Spinal cord (tissue), 10 donors: ENCODE results near the gene RFNG. TPM values are rescaled to one million over a fixed set of nuclear protein-coding genes. Genes with fewer than 3 reads are reported as not detected.

Source experiments
- DNase-seq, 6 donors: peaks; one replicate each; pipeline versions ENCODE4 v3.0.0 to v3.0.0-alpha.2; 2013 to 2015; ENCODE audit warnings: low spot score in 6 of 6, low read depth in 4 of 6
- H3K27ac ChIP-seq: one replicate; pipeline ENCODE4 v1.5.1; 2013; ENCODE audit warnings: low read depth, low read length, control low read depth
- H3K27me3 ChIP-seq: one replicate; pipeline ENCODE4 v1.6.1; 2013; ENCODE audit warnings: low read length; ENCODE audit not compliant: control insufficient read depth, insufficient read depth
- H3K36me3 ChIP-seq: one replicate; pipeline ENCODE4 v1.6.1; 2013; ENCODE audit warnings: low read length; ENCODE audit not compliant: control insufficient read depth, insufficient read depth
- H3K4me1 ChIP-seq: one replicate; pipeline ENCODE4 v1.6.1; 2013; ENCODE audit warnings: low read length; ENCODE audit not compliant: control insufficient read depth, insufficient read depth
- H3K4me3 ChIP-seq: one replicate; pipeline ENCODE4 v1.5.1; 2013; ENCODE audit warnings: low read depth, low read length, control low read depth
- H3K9me3 ChIP-seq: one replicate; pipeline ENCODE4 v1.6.1; 2013; ENCODE audit warnings: low read length; ENCODE audit not compliant: control insufficient read depth, insufficient read depth
- WGBS: methylation state at CpG from one replicate; pipeline ENCODE4 v1.1.5; 2013; ENCODE audit warnings: missing lambda C conversion rate; ENCODE audit not compliant: insufficient coverage; 5-methylcytosine and 5-hydroxymethylcytosine counted together
- polyA plus RNA-seq, 2 donors: library from polyadenylated mRNA; unstranded; fragments of 120-200 nt; gene quantifications; one replicate each; pipeline ENCODE4 v1.2.1, GENCODE V29; 2013; ENCODE audit not compliant: insufficient read length in 2 of 2
- total RNA-seq, 2 donors: library from RNA; depleted of rRNA in 1 of 2; stranded (reverse); fragments of 120-200 nt in 1 of 2; fragments of >200 nt in 1 of 2; gene quantifications; one replicate each; pipeline versions ENCODE4 v1.2.3 to v1.2.4, GENCODE V29; 2013 to 2014
- donor health status: healthy.

Gene RFNG
- total and polyA plus RNA-seq, 4 donors, result 19.5 to 75.2 (median 49.3) TPM

DNA sequence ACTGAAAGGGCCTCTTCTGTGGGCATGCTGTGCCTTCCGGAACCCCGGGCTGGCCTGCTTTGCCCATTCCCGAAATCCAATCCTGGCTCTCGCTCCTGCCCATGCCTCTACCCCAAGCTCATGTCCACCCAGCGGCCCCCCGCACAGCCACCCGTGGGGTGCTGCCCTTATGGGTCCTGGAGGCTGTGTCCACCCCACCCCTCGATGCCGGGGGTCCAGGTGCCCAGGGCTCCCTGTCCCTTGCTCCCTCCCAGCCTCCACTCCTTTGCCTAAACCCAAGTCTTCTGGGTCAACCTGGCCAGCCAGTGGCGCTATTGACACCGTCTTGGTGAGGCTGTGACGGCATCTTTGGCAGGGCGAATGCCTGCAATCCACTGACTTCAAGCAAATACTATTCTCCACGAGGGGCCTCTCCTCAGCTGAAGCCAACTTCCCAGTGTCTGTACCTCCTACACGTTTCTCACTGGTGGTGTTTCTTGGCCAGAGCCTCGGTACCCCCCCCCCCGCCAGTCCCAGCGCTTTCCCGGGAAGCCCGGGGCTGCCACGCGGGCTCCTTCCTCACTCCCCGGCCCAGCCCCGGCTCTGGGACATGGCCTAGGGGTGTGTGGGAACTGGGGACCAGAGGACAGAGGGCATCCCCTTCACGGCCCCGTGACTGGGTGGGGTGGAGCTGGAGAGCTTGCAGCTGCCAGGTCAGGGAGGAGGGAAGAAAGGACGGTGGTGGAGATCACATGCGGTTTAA is 26.2 kb upstream of the RFNG start:
- WGBS, result 63% methylated on average over 19 of the region's 28 CpGs
- Histone ChIP-seq H3K9me3 (no peaks in the 10 kb centered on the region), H3K27me3 (no peaks in the 10 kb centered on the region), H3K36me3 (peaks cover 59% of the 10 kb centered on the region), H3K4me3 (no peak overlapping the region), H3K27ac (no peak overlapping the region), H3K4me1 (peaks cover 11% of the 10 kb centered on the region)
- DNase-seq, result peak in 1 of 6 donors; percentile 35

DNA sequence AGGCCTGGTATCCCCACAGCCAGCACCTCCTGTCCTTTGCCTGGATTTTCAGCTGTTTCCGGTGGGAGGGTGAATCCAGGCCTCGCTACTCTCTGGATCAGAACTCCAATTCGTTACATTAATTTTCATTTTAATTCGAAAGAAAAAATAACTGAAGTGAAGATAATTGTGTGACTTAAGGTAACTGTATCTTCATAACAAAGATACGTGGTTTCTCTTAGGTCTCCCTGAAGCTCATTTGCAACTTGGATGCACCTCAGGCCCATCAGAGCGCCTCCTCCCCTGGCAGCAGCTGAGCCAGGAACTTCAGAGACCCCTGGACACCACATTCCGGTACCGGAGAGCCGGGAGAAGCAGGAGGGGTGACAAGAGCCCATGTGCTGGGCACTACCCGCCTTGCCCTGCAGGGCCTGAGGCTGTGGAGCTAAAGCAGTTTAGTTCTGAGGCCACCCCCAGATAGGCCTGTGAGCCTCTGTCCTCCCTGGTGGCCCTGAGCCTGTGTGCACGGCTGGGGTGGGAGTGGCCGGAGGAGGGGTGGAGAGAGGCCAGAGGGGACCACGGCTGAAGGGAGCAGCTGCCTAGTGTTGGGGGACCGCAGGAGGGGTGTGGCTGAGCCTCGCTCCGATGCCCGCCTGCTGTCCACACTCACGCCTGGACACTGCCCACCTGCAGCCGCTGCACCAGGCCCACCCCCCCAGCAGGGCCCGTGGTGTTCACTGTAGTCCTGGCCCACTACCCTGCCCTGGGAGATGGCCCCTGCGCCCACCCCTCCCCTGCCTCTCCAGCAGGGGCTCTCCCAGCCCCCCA is 25.4 kb upstream of the RFNG start:
- no peak overlapping the region for H3K27ac ChIP-seq
- no peak for DNase-seq

DNA sequence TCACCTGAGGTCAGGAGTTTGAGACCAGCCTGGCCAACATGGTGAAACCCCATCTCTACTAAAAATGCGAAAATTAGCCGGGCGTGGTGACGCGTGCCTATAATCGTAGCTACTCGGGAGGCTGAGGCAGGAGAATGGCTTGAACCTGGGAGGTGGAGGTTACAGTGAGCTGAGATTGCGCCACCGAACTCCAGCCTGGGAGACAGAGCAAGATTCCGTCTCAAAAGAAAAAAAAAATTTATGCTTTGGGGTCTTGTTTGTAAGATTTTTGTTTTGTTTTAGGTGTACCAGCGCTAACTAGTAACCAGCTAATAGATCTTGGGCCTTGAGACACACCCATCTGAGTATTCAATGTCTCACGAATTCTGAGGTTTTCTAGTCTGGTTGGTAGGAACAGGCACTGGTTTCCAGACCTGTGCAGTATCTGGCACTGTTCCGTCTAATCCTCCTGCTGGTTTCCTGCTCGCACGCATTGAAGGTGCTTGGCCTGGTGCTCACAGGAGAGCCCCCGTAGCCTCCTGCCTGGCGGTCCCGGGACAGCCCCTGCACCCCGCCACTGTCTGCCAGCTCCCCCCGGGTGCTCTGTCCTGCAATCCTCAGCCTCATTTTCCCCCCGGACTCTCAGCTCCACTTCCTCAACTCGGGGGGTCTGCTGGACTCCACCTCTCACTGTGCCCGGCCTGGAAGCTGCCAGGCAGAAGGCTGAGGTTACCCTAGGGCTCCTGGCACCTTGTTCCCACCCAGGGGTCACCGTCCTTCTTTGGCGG is 24.6 kb upstream of the RFNG start:
- DNase-seq, result no peak
- H3K9me3 ChIP-seq, result no peaks in the 10 kb centered on the region
- whole genome bisulfite sequencing, result 85% methylated on average over 19 of the region's 25 CpGs
- peaks cover 43% of the 10 kb centered on the region for H3K36me3 ChIP-seq
- H3K27ac ChIP-seq, result no peak overlapping the region
- no peak overlapping the region for H3K4me3 ChIP-seq
- peaks cover 11% of the 10 kb centered on the region for H3K4me1 ChIP-seq
- no peaks in the 10 kb centered on the region for H3K27me3 ChIP-seq

More for the DNA sequence above, 25.4 kb upstream of the RFNG start:
- no peaks in the 10 kb centered on the region for H3K9me3 ChIP-seq
- 61% methylated on average over 12 of the region's 21 CpGs for WGBS
- H3K27me3 ChIP-seq, result no peaks in the 10 kb centered on the region
- peaks cover 11% of the 10 kb centered on the region for H3K4me1 ChIP-seq
- peaks cover 51% of the 10 kb centered on the region for H3K36me3 ChIP-seq
- H3K4me3 ChIP-seq, result no peak overlapping the region

DNA sequence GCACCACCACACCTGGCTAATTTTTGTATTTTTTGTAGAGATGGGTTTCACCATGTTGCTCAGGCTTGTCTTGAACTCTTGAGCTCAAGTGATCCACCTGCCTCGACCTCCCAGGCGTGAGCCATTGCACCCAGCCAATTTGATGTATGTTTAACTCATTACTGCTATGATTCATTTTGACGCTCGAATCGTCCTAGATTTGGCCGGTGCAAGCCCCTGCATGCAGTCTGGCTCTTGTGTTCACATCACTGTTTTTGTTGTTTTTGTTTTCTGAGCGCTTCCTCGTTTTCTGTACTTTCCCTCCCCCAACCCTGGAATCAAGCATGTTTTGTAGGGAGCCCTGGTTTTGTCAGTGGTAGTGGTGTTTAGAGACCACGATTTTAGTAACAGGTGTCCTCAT is 21.8 kb upstream of the RFNG start:
- WGBS, result 89% methylated on average over 2 of the region's 9 CpGs
- Histone ChIP-seq H3K36me3 (peaks cover 16% of the 10 kb centered on the region), H3K9me3 (no peaks in the 10 kb centered on the region), H3K27ac (no peak overlapping the region), H3K4me1 (peaks cover 11% of the 10 kb centered on the region), H3K4me3 (no peak overlapping the region), H3K27me3 (no peaks in the 10 kb centered on the region)
- no peak for DNase-seq

DNA sequence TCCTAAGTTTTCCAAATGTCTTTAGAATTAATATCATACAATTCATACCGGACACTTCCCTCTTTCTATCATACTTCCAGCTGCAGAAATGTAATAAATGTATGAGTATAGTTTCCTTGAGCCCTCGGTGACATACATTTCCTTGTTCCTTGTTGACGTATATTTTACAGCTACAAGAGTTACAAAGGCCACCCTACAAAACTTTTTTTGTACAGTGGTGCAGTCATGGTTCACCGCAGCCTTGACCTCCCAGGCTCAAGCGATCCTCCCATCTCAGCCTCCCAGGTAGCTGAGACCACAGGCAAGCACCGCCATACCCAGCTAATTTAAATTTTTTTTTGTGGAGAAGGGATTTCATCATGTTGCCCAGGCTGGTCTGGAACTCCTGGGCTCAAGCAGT is 21.2 kb upstream of the RFNG start:
- Histone ChIP-seq H3K9me3 (no peaks in the 10 kb centered on the region), H3K36me3 (peaks cover 10% of the 10 kb centered on the region), H3K27me3 (no peaks in the 10 kb centered on the region), H3K4me1 (peaks cover 7% of the 10 kb centered on the region), H3K27ac (no peak overlapping the region), H3K4me3 (no peak overlapping the region)
- WGBS, result 83% methylated on average over 2 of the region's 6 CpGs
- DNase-seq, result no peak

DNA sequence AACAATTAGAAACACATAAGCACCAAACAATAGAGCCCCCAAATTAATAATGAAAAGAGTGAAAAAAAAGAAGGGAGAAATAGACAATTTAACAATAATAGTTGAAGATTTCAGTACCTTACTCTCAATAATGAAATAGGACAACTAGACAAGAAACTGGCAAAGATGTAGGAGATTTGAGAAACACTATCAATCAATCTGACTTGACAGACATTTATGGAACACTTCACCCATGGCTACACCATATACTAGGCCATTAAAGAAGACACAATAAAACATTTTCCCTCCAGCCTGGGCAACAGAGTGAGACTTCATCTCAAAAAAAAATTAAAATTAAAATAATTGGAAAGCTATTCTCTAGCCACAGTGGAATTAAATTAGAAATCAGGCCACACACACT is 19.0 kb upstream of the RFNG start:
- H3K4me3 ChIP-seq, result no peak overlapping the region
- H3K27ac ChIP-seq, result no peak overlapping the region
- peaks cover 9% of the 10 kb centered on the region for H3K4me1 ChIP-seq

DNA sequence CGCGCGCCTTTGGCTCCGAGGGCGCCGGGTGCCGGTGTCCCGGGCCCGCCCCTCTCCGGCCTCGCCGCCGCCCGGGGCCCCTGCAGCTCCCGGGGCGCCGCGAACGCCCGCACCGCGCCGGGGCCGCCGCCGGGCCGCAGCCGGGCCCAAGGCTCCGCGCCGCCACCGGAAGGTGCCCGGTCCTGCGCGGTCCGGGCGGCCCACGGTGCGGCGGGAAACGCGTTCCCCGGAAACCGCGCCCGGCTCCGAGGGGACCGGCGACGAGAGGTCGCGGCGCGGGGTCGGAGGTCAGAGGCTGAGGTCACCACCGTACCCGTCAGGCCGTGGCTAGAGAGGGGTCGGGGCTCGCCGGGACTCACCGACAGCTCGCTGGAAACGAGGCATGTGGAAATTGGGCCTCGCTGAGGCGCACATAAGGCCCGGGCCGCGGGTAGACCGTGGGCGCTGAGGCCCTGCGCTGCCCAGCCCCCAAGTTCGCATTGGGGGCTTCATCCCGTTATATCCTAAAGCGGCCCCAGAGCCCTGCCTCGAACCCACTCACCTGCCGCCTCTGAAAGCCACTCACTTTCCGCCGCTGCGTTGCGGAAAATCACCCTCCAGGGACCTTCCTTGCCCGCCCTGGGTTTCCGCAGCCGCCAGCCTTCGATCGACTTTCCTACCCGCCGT is 14.2 kb upstream of the RFNG start, which contains the start of gene DUS1L:
Gene DUS1L, minus strand, starts transcription at position 167 of the 666 bp plus-strand sequence. CDS start 745 bp downstream, outside the sequence.
- peak within 1 kb of the TSS; percentile 71 for H3K27ac ChIP-seq
- peaks cover 27% of the 10 kb centered on the region for H3K4me1 ChIP-seq
- WGBS, result 5% methylated on average over 84 of the region's 88 CpGs
- DNase-seq, result peak; percentile 29 to 85 (median 48)
- H3K9me3 ChIP-seq, result no peaks in the 10 kb centered on the region
- H3K4me3 ChIP-seq, result peak within 1 kb of the TSS; percentile 64
- H3K27me3 ChIP-seq, result no peaks in the 10 kb centered on the region
- peaks cover 44% of the 10 kb centered on the region for H3K36me3 ChIP-seq

More for the DNA sequence above, 19.0 kb upstream of the RFNG start:
- DNase-seq, result no peak
- no peaks in the 10 kb centered on the region for H3K27me3 ChIP-seq
- no peaks in the 10 kb centered on the region for H3K36me3 ChIP-seq
- H3K9me3 ChIP-seq, result no peaks in the 10 kb centered on the region

DNA sequence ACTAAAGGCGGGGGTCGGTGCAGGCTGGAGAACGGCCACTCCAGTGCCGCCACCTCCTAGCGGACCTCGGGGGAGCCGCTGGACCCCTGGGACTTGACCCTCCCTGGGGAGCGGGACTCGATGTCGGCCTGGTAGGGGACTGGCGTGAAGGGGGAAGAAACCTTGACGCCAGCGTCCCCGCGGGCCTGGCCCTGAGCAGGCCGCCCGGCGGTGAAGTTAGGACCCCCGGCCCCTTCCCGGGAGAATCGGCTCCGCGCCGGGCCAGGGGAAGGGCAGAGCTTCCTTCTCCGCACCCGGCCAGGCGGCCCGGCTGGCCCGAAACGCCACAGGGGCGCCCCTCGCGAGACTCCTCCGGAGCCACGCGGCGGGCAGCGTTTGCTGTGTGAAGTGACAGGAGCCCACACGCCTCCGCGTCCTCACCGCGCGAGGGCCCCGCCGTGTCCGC is 13.6 kb upstream of the RFNG start:
- Histone ChIP-seq H3K27me3 (no peaks in the 10 kb centered on the region), H3K9me3 (no peaks in the 10 kb centered on the region), H3K27ac (no peak overlapping the region), H3K4me3 (peak overlapping the region; percentile 64), H3K36me3 (peaks cover 50% of the 10 kb centered on the region), H3K4me1 (peaks cover 27% of the 10 kb centered on the region)
- WGBS, result under 1% methylated on average over 47 of the region's 47 CpGs
- peak in 1 of 6 donors; percentile 28 for DNase-seq
